ENCODE measurements around the gene EFHC1.

EFHC1 gene

DNA sequence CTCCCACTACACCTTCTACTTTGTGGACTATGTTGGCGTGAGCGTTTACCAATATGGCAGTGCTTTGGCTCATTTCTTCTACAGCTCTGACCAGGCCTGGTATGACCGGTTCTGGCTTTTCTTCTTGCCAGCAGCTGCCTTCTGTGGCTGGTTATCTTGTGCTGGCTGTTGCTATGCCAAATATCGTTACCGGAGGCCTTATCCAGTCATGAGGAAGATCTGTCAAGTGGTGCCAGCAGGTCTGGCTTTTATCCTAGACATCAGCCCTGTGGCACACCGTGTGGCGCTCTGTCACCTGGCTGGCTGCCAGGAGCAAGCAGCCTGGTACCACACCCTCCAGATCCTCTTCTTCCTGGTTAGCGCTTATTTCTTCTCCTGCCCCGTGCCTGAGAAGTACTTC, 16.5 kb upstream of the EFHC1 start:
- Histone ChIP-seq H3K4me3 (ENCODE audit: low read depth, low read length) (no peak overlapping the region), H3K4me1 (peaks cover 40% of the 10 kb centered on the region), H3K36me3 (peaks cover 48% of the 10 kb centered on the region), H3K9me3 (no peaks in the 10 kb centered on the region), H3K27me3 (no peaks in the 10 kb centered on the region)
- DNase-seq = peak; percentile 93
- TF ChIP-seq, protein P1, sequence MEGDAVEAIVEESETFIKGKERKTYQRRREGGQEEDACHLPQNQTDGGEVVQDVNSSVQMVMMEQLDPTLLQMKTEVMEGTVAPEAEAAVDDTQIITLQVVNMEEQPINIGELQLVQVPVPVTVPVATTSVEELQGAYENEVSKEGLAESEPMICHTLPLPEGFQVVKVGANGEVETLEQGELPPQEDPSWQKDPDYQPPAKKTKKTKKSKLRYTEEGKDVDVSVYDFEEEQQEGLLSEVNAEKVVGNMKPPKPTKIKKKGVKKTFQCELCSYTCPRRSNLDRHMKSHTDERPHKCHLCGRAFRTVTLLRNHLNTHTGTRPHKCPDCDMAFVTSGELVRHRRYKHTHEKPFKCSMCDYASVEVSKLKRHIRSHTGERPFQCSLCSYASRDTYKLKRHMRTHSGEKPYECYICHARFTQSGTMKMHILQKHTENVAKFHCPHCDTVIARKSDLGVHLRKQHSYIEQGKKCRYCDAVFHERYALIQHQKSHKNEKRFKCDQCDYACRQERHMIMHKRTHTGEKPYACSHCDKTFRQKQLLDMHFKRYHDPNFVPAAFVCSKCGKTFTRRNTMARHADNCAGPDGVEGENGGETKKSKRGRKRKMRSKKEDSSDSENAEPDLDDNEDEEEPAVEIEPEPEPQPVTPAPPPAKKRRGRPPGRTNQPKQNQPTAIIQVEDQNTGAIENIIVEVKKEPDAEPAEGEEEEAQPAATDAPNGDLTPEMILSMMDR (IDR thresholded peaks at IDR 0.05; ENCODE audit: low read depth, low read length) = no peak

DNA sequence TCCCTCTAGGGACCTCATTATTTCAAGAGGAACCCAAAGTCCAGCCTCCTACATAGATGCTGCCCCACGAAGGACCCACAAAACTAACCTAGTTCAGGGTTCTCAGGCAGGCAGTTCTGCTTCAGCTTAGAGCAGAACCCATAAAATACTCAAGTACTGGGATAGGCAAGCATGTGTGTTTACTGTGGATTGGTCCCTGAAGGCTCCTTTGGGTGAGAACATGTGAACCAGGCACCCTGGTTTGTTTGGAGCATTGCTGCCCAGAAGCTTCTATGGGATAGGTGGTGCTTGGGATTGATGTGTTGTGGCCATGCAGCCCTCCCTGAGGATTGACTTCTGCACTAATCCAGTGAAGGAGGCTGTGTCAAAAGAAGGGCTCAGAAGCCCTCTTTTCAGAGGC, 14.9 kb upstream of the EFHC1 start:
- Histone ChIP-seq H3K27me3 (no peaks in the 10 kb centered on the region), H3K36me3 (peaks cover 45% of the 10 kb centered on the region), H3K4me1 (peaks cover 25% of the 10 kb centered on the region), H3K9me3 (no peaks in the 10 kb centered on the region), H3K4me3 (ENCODE audit: low read depth, low read length) (no peak overlapping the region)
- TF ChIP-seq, protein P1 (IDR thresholded peaks at IDR 0.05; ENCODE audit: low read depth, low read length) = no peak
- DNase-seq = no peak

DNA sequence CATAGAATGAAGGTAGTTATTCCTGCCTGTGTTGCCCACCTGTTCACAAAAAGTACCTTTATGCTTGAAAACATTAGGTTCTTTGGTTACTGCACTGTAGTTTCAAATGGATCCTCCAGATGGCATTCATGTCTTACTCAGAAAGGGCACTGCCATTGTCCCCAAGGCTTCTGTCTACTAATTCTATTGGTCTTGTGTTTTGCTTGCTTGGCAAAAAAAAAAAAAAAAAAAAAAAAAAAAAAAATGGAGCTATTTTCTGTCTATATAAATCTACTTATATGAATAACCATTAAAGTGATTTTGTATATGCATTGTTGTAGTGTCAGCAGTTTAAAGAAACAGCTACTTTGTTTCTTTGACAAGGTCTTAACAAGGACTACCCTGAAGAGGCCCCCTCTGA, 12.7 kb upstream of the EFHC1 start:
- Histone ChIP-seq H3K36me3 (peaks cover 37% of the 10 kb centered on the region), H3K27me3 (no peaks in the 10 kb centered on the region), H3K4me3 (ENCODE audit: low read depth, low read length) (no peak overlapping the region), H3K9me3 (no peaks in the 10 kb centered on the region), H3K4me1 (peaks cover 22% of the 10 kb centered on the region)
- peak; percentile 36 for DNase-seq
- TF ChIP-seq, protein P1 (IDR thresholded peaks at IDR 0.05; ENCODE audit: low read depth, low read length) = peak; percentile 74

DNA sequence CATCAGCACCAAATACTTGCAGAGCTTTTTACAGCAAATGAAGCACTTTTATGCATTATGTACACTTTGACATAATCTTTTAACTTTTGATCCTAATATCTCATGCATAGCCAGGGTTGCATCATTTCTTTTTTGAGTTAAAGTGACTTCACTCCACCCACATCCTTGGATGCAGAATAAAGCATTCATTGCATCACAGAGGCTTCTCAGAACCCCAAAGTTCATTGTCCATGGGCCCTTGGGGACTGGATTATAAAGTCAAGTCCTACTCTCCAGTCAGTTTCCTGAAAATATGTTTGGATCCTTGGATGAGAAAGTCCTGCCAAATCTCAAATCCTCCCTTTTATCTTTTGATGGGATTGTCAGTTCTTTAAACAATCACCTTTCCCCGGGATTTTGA, 10.6 kb upstream of the EFHC1 start:
- Histone ChIP-seq H3K9me3 (no peaks in the 10 kb centered on the region), H3K27me3 (no peaks in the 10 kb centered on the region), H3K4me1 (peaks cover 11% of the 10 kb centered on the region), H3K36me3 (peaks cover 21% of the 10 kb centered on the region), H3K4me3 (ENCODE audit: low read depth, low read length) (no peak overlapping the region)
- TF ChIP-seq, protein P1 (IDR thresholded peaks at IDR 0.05; ENCODE audit: low read depth, low read length) = no peak
- no peak for DNase-seq

DNA sequence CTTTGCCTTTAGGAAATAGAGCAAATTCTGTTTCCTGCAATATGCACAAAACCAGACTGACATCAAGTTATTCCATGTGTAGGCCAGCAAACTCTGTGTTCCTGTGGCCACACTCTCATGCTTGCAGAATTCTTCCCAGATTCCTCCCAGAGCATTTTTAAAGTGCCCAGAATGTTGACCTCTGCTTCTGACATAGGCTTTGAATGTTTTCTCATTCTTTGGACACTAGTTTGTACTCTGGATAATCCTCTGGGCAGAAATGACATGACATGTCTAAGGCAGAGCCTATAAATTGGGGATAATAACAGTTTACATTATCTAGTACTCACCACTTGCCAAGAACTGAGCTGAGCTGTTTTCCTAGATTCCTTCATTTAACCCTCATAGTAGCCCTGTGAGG, 9.2 kb upstream of the EFHC1 start:
- Histone ChIP-seq H3K27me3 (no peaks in the 10 kb centered on the region), H3K4me1 (peaks cover 8% of the 10 kb centered on the region), H3K4me3 (ENCODE audit: low read depth, low read length) (no peak overlapping the region), H3K36me3 (peaks cover 6% of the 10 kb centered on the region), H3K9me3 (no peaks in the 10 kb centered on the region)
- no peak for DNase-seq
- TF ChIP-seq, protein P1 (IDR thresholded peaks at IDR 0.05; ENCODE audit: low read depth, low read length) = no peak

DNA sequence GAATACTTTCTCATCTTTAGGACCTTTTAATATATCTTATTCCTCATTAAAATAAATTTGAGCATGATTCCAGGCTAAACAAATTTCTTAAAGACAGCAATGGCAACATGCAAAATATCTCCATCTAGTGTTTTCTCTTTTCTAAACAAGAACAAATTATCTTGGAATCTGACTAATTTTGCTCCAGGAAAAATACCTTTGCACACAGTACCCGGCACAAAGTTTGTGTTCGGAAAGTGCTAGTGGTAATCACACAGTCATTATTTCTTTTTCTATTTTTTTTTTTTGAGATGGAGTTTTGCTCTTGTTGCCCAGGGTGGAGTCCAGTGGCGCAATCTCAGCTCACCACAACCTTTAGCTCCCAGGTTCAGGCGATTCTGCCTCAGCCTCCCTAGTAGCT, 8.2 kb upstream of the EFHC1 start:
- peaks cover 16% of the 10 kb centered on the region for H3K4me1 ChIP-seq
- H3K9me3 ChIP-seq = no peaks in the 10 kb centered on the region
- TF ChIP-seq, protein P1 (IDR thresholded peaks at IDR 0.05; ENCODE audit: low read depth, low read length) = no peak
- DNase-seq = no peak
- peaks cover 6% of the 10 kb centered on the region for H3K36me3 ChIP-seq
- no peaks in the 10 kb centered on the region for H3K27me3 ChIP-seq
- no peak overlapping the region for H3K4me3 ChIP-seq (ENCODE audit: low read depth, low read length)

Data from BE2C (cell line).